Stimulated activated memory B cell treated with anti-CD40 and anti-IgM and Interleukin-4, amounts not matched to agents 10 μg/mL and 1 μg/mL and 100 μg/mL, for 72 hours (primary cell): ENCODE results near the gene PTPN20.

Experiments used
- ATAC-seq: fragments of 150-1000 bp; cut with Tn5 transposase; 2 replicates; pipeline ENCODE4 v1.10.0; 2021
- H3K27ac Mint-ChIP-seq: one replicate; pipeline ENCODE4 v1.8.0; 2022; ENCODE audit warnings: mild to moderate bottlenecking, mixed read lengths
- H3K27me3 Mint-ChIP-seq: one replicate; pipeline ENCODE4 v1.8.0; 2022; ENCODE audit warnings: mixed read lengths
- H3K36me3 Mint-ChIP-seq: one replicate; pipeline ENCODE4 v1.8.0; 2022; ENCODE audit warnings: mixed read lengths
- H3K4me1 Mint-ChIP-seq: one replicate; pipeline ENCODE4 v1.8.0; 2022; ENCODE audit warnings: mixed read lengths
- H3K4me3 Mint-ChIP-seq: one replicate; pipeline ENCODE4 v1.8.0; 2022; ENCODE audit warnings: mild to moderate bottlenecking, moderate library complexity, mixed read lengths
- H3K9me3 Mint-ChIP-seq: one replicate; pipeline ENCODE4 v1.8.0; 2022; ENCODE audit warnings: mixed read lengths

The PTPN20 gene

DNA sequence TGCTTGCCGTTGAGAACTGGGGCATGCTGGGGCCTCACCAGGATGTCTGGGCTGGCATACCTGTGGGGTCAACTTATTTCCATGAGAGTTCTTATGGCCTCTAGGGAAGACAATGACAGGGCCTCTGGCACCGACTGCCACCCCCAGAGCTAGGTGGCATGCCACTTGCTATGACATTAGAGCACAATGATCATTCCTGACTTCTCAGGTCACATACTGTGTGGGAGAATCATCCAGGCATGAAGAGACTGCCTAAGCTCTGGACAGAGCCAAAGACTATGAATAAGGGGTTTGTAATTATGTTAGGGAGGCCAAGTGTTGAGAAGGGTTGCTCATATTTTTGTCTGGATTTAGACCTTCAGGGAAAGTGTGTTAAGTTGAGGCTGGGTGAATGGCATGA lies 97.5 kb downstream of the PTPN20 start:
- Mint-ChIP-seq H3K27me3 (peaks cover 34% of the 10 kb centered on the region), H3K36me3 (no peaks in the 10 kb centered on the region), H3K4me3 (no peak overlapping the region), H3K27ac (no peak overlapping the region), H3K9me3 (no peaks in the 10 kb centered on the region), H3K4me1 (no peaks in the 10 kb centered on the region)
- peak; percentile 9 for ATAC-seq

DNA sequence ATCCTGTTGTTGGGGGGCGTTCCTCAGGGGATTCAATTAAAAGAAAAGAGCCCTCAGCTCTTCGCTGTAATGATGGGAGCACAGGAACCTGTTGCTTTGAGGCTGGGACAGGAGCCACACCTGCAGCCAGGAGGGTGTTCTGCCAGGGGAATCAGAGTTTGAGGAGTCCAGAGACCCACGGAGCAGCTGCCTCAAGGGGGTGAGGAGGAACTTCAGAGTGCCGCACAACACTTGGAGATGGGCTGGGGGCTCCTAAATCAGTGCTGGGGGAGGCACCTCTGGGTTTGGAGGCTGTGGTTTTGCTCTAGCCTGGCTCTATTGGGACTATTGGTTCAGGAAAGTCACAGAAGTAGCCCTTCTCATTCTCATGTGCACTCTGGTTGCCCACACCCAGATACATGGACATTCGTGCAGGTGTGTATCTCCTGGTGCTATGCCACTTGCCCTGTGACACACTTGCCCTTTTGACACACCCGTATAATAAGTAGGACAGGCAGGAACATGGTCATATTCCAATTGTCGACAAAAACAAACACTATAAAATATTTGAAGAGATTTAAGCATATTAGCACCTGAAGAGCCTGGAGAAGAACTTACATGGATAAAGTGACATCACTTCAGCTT lies 98.1 kb downstream of the PTPN20 start:
- no peaks in the 10 kb centered on the region for H3K4me1 Mint-ChIP-seq
- peaks cover 34% of the 10 kb centered on the region for H3K27me3 Mint-ChIP-seq
- no peak overlapping the region for H3K4me3 Mint-ChIP-seq
- H3K9me3 Mint-ChIP-seq, result no peaks in the 10 kb centered on the region
- peak; percentile 28 for ATAC-seq
- no peak overlapping the region for H3K27ac Mint-ChIP-seq
- H3K36me3 Mint-ChIP-seq, result no peaks in the 10 kb centered on the region

- H3K9me3 Mint-ChIP-seq, result no peaks in the 10 kb centered on the region
- H3K4me1 Mint-ChIP-seq, result no peaks in the 10 kb centered on the region
- no peaks in the 10 kb centered on the region for H3K36me3 Mint-ChIP-seq
- ATAC-seq, result no peak
- H3K4me3 Mint-ChIP-seq, result no peak overlapping the region
- H3K27ac Mint-ChIP-seq, result no peak overlapping the region
- H3K27me3 Mint-ChIP-seq, result peaks cover 34% of the 10 kb centered on the region
Observed at GRCh38 chr10:47010036-47010435, 98.8 kb downstream of the PTPN20 start.

DNA sequence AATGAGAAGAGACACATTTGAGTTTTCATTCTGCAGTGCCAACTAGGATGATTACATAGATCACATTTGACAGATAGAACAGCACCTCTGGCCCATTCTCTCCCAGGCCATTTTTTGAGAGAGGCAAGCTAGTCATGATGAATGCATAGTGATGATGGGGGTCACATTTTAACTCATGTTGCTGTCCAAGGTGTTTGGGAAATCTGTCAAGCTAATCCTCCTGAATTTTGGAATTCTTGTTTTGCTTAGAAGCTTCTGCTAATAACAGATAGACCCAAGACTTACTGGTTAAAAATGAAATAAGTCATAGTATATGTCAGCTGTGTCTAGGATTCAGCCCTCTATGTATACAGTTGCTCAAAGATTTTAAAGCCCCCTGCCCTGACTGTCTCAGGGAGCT lies 101.0 kb downstream of the PTPN20 start:
- Mint-ChIP-seq H3K4me3 (no peak overlapping the region), H3K4me1 (no peaks in the 10 kb centered on the region), H3K9me3 (no peaks in the 10 kb centered on the region), H3K27me3 (peaks cover 41% of the 10 kb centered on the region), H3K27ac (no peak overlapping the region), H3K36me3 (no peaks in the 10 kb centered on the region)
- ATAC-seq, result no peak

DNA sequence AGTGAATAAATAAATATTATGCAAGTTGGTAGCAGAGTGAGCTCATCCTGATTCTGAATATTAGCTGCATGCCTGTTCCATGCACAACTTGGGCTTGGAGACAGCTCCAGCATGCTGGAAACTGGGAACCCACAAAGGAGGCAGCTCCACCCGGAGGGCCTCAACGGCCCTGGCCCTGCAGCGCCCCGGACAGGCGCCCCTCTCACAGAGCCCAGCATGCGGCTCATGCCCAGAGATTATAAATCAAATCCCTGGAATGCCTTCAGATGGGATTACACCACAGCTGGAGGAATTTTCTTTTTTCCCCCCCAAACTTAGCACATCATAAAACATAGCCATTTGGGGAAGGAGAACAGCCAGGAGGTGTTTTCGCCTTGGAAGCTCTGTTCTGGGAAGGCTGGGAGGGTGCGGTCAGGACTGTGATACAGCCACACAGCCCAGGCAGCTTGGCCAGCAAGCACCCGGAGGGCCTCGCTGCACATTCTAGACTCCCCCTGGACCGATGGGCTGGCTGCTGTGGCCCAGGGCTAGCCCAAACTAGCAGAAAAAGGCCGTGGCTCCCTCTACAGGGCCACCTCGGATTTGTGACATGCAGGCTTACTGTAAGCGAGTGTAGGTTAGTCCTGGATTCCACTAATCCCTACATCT lies 102.4 kb downstream of the PTPN20 start:
- Mint-ChIP-seq H3K36me3 (no peaks in the 10 kb centered on the region), H3K27ac (no peak overlapping the region), H3K9me3 (no peaks in the 10 kb centered on the region), H3K4me1 (no peaks in the 10 kb centered on the region), H3K4me3 (no peak overlapping the region), H3K27me3 (peaks cover 38% of the 10 kb centered on the region)
- no peak for ATAC-seq

GRCh38 chr10:47015404-47015803 lies 104.2 kb downstream of the PTPN20 start:
- H3K4me3 Mint-ChIP-seq, result no peak overlapping the region
- no peaks in the 10 kb centered on the region for H3K9me3 Mint-ChIP-seq
- H3K27me3 Mint-ChIP-seq, result peaks cover 26% of the 10 kb centered on the region
- no peaks in the 10 kb centered on the region for H3K36me3 Mint-ChIP-seq
- no peak for ATAC-seq
- H3K27ac Mint-ChIP-seq, result no peak overlapping the region
- H3K4me1 Mint-ChIP-seq, result no peaks in the 10 kb centered on the region

DNA sequence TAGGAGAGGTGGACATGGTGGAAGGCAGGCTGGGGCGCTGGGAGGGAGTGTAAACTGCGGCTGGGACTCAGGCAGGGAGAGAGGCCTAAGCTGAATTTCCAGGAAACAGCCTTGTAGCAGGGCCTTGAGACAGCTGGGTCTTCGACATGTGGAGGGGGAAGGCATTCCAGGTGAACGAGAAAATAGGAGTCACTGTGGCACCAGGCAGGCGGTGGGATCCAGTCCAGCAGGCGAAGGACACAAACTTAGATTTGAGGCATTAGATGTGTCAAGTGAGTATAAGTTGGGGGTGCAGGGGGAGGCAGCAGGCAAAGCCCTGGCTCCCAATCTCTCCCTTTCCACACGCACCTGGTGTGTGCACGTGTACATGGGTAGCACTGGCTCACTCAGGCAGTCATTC lies 105.3 kb downstream of the PTPN20 start:
- H3K9me3 Mint-ChIP-seq, result no peaks in the 10 kb centered on the region
- no peak for ATAC-seq
- H3K36me3 Mint-ChIP-seq, result no peaks in the 10 kb centered on the region
- no peak overlapping the region for H3K4me3 Mint-ChIP-seq
- no peaks in the 10 kb centered on the region for H3K4me1 Mint-ChIP-seq
- no peak overlapping the region for H3K27ac Mint-ChIP-seq
- H3K27me3 Mint-ChIP-seq, result peaks cover 23% of the 10 kb centered on the region

DNA sequence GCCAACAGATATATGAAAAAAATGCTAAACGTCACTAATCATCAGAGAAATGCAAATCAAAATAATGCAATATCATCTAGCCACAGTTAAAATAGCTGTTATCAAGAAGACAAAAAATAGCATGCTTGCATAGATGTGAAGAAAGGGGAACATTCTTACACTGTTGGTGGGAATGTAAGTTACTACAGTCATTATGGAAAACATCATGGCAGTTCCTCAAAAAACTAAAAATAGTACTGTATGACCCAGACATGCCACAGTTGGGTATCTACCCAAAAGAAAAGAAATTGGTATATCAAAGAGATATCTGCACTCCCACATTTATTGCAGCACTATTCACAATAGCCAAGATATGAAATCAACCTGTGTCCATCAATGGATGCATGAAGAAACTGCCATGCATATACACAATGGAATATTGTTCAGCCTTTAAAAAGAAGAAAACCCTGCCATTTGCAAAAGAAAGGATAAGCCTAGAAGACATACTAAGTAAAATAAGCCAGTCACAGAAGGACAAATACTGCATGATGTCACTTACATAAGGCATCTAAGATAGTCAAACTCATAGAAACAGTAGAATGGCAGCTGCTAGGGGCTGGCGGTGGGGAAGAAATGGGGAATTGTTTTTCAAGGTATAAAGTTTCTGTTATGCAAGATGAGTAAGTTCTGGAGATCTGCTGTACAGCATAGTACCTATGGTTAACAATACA lies 107.0 kb downstream of the PTPN20 start:
- H3K4me1 Mint-ChIP-seq, result no peaks in the 10 kb centered on the region
- no peak for ATAC-seq
- no peak overlapping the region for H3K4me3 Mint-ChIP-seq
- no peaks in the 10 kb centered on the region for H3K9me3 Mint-ChIP-seq
- no peaks in the 10 kb centered on the region for H3K36me3 Mint-ChIP-seq
- H3K27ac Mint-ChIP-seq, result no peak overlapping the region
- H3K27me3 Mint-ChIP-seq, result peaks cover 26% of the 10 kb centered on the region

DNA sequence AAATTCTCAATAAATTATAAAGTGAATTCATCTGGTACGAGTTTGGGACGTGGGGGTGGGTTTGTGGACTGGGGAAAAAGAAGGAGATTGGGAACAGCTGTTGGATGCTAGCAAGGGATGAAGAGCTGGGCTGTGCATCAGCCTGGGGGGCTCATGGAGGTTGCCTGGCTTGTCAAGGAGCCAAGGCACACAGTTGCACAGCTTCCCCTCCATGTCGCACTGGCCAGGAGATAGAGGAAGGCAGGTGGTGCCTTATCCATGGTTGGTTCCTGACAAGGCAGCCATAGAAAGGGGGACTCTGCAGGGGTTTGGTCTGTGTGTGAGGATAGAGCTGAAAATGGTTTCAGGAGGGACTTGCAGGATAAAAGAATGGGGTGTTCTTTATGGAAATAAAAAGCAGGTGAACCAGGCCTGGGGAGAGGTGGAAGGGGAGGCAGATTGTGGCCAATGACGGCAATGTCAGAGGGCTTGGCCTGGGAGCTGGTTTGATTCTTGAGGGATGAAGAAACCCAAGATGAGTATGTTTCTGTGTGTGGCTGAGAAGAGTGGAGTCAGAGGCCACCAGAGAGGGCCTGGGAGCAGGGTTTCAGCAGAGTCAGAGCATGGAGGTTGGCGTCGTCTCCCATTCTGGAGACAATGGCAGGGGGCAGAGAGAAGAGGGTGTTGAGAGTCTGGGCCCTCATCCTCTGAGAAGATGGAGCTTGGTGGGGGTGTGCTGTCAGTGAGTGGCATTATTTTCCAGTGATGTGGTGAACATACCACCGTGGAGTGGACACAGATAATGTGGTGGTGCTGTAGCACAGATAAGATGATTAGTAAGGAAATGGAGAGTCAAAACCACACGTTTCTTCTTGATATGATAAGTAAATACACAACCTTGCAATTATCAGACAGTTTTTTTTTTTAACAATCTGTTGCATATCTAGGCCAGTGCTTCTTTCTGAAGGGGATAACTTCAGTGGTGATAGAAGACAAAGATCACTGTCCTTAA lies 108.2 kb downstream of the PTPN20 start:
- no peak for ATAC-seq
- H3K9me3 Mint-ChIP-seq, result no peaks in the 10 kb centered on the region
- no peaks in the 10 kb centered on the region for H3K4me1 Mint-ChIP-seq
- no peak overlapping the region for H3K4me3 Mint-ChIP-seq
- peaks cover 38% of the 10 kb centered on the region for H3K27me3 Mint-ChIP-seq
- no peak overlapping the region for H3K27ac Mint-ChIP-seq
- no peaks in the 10 kb centered on the region for H3K36me3 Mint-ChIP-seq

GRCh38 chr10:47020471-47020870 lies 109.2 kb downstream of the PTPN20 start:
- H3K4me1 Mint-ChIP-seq, result no peaks in the 10 kb centered on the region
- ATAC-seq, result no peak
- H3K27me3 Mint-ChIP-seq, result peaks cover 38% of the 10 kb centered on the region
- no peaks in the 10 kb centered on the region for H3K9me3 Mint-ChIP-seq
- H3K4me3 Mint-ChIP-seq, result no peak overlapping the region
- H3K36me3 Mint-ChIP-seq, result no peaks in the 10 kb centered on the region
- H3K27ac Mint-ChIP-seq, result no peak overlapping the region

DNA sequence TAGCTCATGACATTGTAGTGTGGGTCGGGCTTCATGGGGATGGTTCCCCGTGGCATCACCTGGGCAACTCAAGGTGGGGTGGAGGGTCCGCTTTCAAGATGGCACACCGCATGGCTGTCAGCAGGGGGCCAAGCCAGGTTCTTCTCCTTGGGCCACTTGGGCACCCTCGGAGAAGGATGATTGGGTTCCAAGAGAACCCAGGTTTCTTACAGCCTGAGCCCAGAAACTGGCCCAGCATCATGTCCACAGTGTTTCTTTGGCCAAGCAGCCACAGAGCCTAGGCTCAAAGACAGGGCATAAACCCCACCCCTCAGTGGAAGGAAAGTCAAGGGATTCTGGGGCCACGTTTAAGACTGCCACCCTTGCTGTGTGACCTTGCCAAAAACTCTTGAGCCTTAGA lies 110.6 kb downstream of the PTPN20 start:
- no peak overlapping the region for H3K27ac Mint-ChIP-seq
- no peaks in the 10 kb centered on the region for H3K9me3 Mint-ChIP-seq
- H3K36me3 Mint-ChIP-seq, result no peaks in the 10 kb centered on the region
- no peaks in the 10 kb centered on the region for H3K4me1 Mint-ChIP-seq
- no peak overlapping the region for H3K4me3 Mint-ChIP-seq
- H3K27me3 Mint-ChIP-seq, result peaks cover 28% of the 10 kb centered on the region
- no peak for ATAC-seq

- no peak for ATAC-seq
- H3K27ac Mint-ChIP-seq, result no peak overlapping the region
- H3K4me1 Mint-ChIP-seq, result no peaks in the 10 kb centered on the region
- no peaks in the 10 kb centered on the region for H3K36me3 Mint-ChIP-seq
- no peak overlapping the region for H3K4me3 Mint-ChIP-seq
- peaks cover 22% of the 10 kb centered on the region for H3K27me3 Mint-ChIP-seq
- no peaks in the 10 kb centered on the region for H3K9me3 Mint-ChIP-seq
Observed at GRCh38 chr10:47022311-47023131, 111.3 kb downstream of the PTPN20 start.

- Mint-ChIP-seq H3K4me1 (no peaks in the 10 kb centered on the region), H3K27me3 (peaks cover 20% of the 10 kb centered on the region), H3K4me3 (no peak overlapping the region), H3K36me3 (no peaks in the 10 kb centered on the region), H3K9me3 (no peaks in the 10 kb centered on the region), H3K27ac (no peak overlapping the region)
- ATAC-seq, result no peak
Observed at GRCh38 chr10:47023237-47024045, 112.2 kb downstream of the PTPN20 start.

- Mint-ChIP-seq H3K36me3 (no peaks in the 10 kb centered on the region), H3K4me1 (no peaks in the 10 kb centered on the region), H3K4me3 (no peak overlapping the region), H3K27me3 (peaks cover 20% of the 10 kb centered on the region), H3K9me3 (no peaks in the 10 kb centered on the region), H3K27ac (no peak overlapping the region)
- ATAC-seq, result no peak
Observed at GRCh38 chr10:47024046-47024322, 112.8 kb downstream of the PTPN20 start.
